NCI-H345 (cell line): Measurements from ENCODE around the gene TMEM208.

Experiments
- DNase-seq: peaks from one replicate; lab custom pipeline; 2025; lab: John Stamatoyannopoulos, UW

The TMEM208 gene

GRCh38 chr16:67209565-67209964 is 17.4 kb upstream of the TMEM208 start:
- no peak for DNase-seq

GRCh38 chr16:67210069-67210937 is 16.6 kb upstream of the TMEM208 start:
- DNase-seq = no peak

GRCh38 chr16:67211674-67212073 is 15.3 kb upstream of the TMEM208 start:
- DNase-seq = no peak

GRCh38 chr16:67212766-67213165 is 14.2 kb upstream of the TMEM208 start:
- no peak for DNase-seq

- DNase-seq = no peak
Observed at GRCh38 chr16:67213197-67214019, 13.5 kb upstream of the TMEM208 start.

GRCh38 chr16:67215706-67216105 is 11.2 kb upstream of the TMEM208 start:
- DNase-seq = no peak

GRCh38 chr16:67216612-67217490 is 10.1 kb upstream of the TMEM208 start:
- no peak for DNase-seq

GRCh38 chr16:67223992-67224391 is 2.9 kb upstream of the TMEM208 start:
- DNase-seq = no peak

DNA sequence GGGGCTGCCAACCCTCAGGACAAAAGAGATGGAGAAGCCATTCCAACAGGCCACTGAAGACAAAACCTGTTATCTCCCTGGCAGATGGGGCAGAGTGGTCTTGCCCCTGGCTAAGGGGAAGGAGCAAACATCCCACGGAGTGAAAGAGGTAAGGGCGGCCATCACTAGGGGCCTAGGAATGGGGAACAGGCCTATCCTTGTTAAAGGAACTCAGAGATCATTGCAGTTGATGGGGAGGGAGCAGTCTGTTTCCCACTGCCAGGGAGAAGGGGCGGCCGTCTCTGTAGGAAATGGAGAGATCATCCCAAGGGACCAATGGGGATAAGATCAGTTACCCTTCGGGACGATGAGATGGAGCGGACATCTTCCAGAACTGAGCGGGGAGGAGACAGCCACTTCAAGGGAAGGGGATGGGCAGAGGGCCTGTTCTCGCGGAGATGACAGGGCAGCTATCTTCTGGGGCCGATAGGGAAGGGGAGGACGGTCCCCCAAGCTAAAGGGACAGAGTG is 581 bp upstream of the TMEM208 start:
- DNase-seq = no peak

- DNase-seq = no peak
Observed at GRCh38 chr16:67227567-67227921, 614 bp downstream of the TMEM208 start.

DNA sequence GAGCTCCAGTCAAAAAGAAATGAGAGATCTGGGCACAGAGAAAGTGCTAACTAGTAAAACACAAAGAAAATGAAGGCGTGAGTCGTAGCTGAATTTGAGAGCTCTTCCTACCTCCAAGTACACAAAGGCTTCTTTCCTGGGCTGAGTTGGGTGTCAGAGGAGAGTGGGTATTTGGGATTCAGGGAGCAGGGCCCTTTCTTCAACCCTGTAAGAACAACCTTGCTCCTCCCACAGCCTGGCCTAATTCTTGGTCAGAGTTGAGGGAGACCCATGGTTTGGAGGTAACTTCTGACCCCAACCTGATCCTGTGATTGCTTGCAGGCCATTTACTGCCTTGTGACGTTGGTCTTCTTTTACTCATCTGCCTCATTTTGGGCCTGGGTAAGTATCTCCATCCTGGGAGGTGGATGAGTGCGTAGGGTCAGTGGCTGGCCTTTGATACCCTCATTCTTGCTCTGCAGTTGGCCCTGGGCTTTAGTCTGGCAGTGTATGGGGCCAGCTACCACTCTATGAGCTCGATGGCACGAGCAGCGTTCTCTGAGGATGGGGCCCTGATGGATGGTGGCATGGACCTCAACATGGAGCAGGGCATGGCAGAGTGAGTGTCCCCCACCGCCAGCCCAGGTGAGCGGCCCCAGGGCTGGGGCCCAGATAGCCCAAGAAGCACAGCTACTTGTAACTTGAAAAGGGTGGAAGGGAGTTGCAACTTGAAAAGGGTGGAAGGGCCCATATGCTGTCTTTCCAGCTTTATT is 1.3 kb downstream of the TMEM208 start:
- DNase-seq = no peak

- DNase-seq = no peak
Observed at GRCh38 chr16:67228905-67229304, 2.0 kb downstream of the TMEM208 start.

GRCh38 chr16:67229906-67230808 is 3.2 kb downstream of the TMEM208 start:
- no peak for DNase-seq

- DNase-seq = no peak
Observed at GRCh38 chr16:67230809-67231660, 4.1 kb downstream of the TMEM208 start.

DNA sequence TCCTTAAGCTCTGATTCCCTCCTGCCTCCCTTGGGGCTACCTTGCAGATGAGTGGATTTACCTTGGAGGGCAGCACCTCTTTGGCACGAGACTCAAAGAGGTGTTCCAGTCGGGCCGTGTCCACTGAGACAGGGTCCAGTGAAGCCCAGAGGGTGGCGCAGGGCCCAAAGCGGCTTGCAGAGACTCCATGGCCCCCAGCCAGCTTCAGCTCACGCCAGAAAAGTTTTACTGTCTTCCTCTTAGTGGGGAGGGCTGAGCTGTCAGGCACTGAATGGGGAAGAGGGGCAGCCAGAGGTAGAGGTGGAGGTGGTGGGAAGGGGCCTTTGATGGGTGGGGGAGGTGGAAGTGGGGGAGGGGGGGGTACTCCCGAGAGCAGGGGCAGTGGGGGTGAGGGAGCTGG is 6.7 kb downstream of the TMEM208 start:
- DNase-seq = no peak

GRCh38 chr16:67234180-67234597 is 7.3 kb downstream of the TMEM208 start:
- DNase-seq = no peak

DNA sequence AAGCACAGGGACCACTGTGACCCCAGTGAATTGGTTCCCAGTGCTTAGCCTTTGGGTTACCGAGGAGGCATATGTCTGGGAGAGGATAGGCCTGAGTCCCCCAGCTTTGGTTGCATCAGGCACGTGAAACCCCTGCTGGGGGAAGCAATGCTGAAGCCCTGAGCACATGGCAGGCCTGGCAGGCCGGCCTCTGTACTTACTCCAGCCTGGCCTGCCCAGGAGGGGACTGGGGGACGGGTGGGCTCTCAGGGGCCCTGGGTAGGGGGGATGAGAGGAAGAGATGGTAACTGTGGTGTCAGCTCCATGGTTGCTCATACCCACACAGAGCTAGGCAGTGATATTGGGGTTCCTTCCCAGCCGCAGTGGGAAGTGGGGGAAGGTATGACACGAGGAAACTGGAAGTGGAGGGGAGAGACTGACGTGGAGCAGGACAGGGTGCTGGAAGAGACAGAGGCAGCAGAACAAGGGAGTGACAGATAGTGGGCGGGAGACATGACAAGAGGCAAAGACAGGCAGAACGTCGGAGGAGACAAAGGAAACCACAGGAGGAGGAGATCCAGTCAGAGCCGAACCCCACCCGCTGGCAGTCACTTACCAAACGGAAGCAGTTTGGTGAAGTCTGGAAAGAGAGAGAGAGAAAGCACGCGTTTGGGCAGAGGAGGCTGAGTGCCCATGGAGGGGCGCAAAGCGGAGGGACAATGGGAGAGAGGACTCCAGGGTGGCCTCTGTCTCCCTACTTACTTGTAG is 9.1 kb downstream of the TMEM208 start:
- no peak for DNase-seq

DNA sequence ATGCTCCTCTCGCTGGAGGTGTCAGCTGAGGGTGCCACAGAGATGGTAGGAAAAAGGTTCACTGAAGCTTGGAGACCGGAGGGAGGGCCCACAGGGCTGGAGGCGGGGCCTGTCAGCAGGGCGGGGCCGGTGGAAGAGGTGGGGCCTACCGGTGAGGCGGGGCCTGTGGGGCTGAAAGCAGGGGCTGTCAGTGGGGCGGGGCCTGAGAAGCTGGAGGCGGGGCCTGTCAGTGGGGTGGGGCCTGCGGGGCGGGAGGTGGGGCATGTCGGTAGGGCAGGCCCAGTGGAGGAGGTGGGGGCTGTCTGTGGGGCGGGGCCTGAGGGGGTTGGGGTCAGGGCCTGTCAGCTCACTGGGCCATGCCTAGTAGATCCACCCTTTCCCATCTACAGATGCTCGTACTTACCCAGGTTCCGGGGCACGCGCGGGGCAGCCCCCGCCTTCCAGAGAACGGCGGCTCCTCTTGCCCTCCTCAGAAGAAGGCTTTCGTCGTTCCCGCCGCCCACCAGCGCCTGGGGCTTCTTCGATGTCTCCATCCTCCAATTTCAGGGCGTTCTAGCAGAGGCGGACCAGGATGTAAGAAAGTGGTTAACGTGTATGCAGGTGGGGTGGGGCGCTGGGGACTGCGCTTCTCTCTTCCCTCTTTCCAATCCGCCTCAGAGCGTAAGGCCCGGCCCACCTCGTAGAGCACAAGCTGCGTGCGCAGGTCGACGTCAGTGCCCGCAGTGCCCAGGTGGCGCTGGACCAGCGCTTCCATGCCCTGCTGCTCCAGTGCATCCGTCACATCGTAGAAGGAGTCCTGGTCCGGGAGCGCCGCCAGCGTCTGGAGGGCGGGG is 9.8 kb downstream of the TMEM208 start:
- peak; percentile 4 for DNase-seq
